KMS-11 (cell line): ENCODE data around the gene NCAM2.

Experiments used
- H2AFZ ChIP-seq: fragments of 200-600 bp; sonication (generic); 2 replicates; pipeline ENCODE4 v1.6.1; 2016; ENCODE audit warnings: antibody characterized with exemption, mixed run types, low read depth
- H3K27ac ChIP-seq: fragments of 200-600 bp; sonication (generic); 2 replicates; pipeline ENCODE4 v1.6.1; 2016; ENCODE audit warnings: mild to moderate bottlenecking, mixed run types
- H3K27me3 ChIP-seq: fragments of 200-600 bp; sonication (generic); 2 replicates; pipeline ENCODE4 v1.6.1; 2017; ENCODE audit warnings: mild to moderate bottlenecking, low read depth, mixed run types, moderate library complexity; ENCODE audit not compliant: insufficient read depth
- H3K36me3 ChIP-seq: fragments of 200-600 bp; sonication (generic); 2 replicates; pipeline ENCODE4 v1.6.1; 2017; ENCODE audit warnings: mild to moderate bottlenecking, mixed run types; ENCODE audit not compliant: insufficient read depth
- H3K4me1 ChIP-seq: fragments of 200-600 bp; sonication (generic); 2 replicates; pipeline ENCODE4 v1.6.1; 2016; ENCODE audit warnings: mild to moderate bottlenecking, low read depth, mixed run types; ENCODE audit not compliant: poor library complexity, severe bottlenecking
- H3K4me2 ChIP-seq: fragments of 200-600 bp; sonication (generic); 2 replicates; pipeline ENCODE4 v1.7.0; 2016; ENCODE audit warnings: mild to moderate bottlenecking, mixed run types
- H3K4me3 ChIP-seq: fragments of 200-600 bp; sonication (generic); IDR thresholded peaks from 2 replicates; pipeline ENCODE4 v1.6.1; 2017; ENCODE audit warnings: low read depth, low read length, mixed read lengths; ENCODE audit not compliant: insufficient read depth
- H3K79me2 ChIP-seq: fragments of 200-600 bp; sonication (generic); 2 replicates; pipeline ENCODE4 v1.6.1; 2016; ENCODE audit warnings: low read depth, mixed run types; ENCODE audit not compliant: insufficient read depth
- H3K9ac ChIP-seq: fragments of 200-600 bp; sonication (generic); 2 replicates; pipeline ENCODE4 v1.6.1; 2016; ENCODE audit warnings: mild to moderate bottlenecking, mixed run types
- H4K20me1 ChIP-seq: fragments of 200-600 bp; sonication (generic); 2 replicates; pipeline ENCODE4 v1.6.1; 2016; ENCODE audit warnings: mild to moderate bottlenecking, mixed run types; ENCODE audit not compliant: insufficient read depth
- TF ChIP-seq, protein P1 (sequence below): fragments of 200-600 bp; sonication (generic); conservative IDR thresholded peaks from 2 replicates; pipeline ENCODE4 v1.6.1; 2017; ENCODE audit warnings: low read depth, mild to moderate bottlenecking, antibody characterized with exemption, low read length, moderate library complexity, mixed read lengths

The NCAM2 gene

GRCh38 chr21:20997311-20997635, 936 bp upstream of the NCAM2 start:
- no peak overlapping the region for H3K27ac ChIP-seq
- H3K36me3 ChIP-seq: no peaks in the 10 kb centered on the region
- no peaks in the 10 kb centered on the region for H4K20me1 ChIP-seq
- H3K9ac ChIP-seq: no peak overlapping the region
- no peak overlapping the region for H3K4me3 ChIP-seq
- H3K4me1 ChIP-seq: peaks cover 6% of the 10 kb centered on the region
- no peak overlapping the region for H2AFZ ChIP-seq
- TF ChIP-seq, protein P1, sequence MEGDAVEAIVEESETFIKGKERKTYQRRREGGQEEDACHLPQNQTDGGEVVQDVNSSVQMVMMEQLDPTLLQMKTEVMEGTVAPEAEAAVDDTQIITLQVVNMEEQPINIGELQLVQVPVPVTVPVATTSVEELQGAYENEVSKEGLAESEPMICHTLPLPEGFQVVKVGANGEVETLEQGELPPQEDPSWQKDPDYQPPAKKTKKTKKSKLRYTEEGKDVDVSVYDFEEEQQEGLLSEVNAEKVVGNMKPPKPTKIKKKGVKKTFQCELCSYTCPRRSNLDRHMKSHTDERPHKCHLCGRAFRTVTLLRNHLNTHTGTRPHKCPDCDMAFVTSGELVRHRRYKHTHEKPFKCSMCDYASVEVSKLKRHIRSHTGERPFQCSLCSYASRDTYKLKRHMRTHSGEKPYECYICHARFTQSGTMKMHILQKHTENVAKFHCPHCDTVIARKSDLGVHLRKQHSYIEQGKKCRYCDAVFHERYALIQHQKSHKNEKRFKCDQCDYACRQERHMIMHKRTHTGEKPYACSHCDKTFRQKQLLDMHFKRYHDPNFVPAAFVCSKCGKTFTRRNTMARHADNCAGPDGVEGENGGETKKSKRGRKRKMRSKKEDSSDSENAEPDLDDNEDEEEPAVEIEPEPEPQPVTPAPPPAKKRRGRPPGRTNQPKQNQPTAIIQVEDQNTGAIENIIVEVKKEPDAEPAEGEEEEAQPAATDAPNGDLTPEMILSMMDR: no peak
- no peaks in the 10 kb centered on the region for H3K27me3 ChIP-seq
- no peaks in the 10 kb centered on the region for H3K79me2 ChIP-seq
- no peak overlapping the region for H3K4me2 ChIP-seq

DNA sequence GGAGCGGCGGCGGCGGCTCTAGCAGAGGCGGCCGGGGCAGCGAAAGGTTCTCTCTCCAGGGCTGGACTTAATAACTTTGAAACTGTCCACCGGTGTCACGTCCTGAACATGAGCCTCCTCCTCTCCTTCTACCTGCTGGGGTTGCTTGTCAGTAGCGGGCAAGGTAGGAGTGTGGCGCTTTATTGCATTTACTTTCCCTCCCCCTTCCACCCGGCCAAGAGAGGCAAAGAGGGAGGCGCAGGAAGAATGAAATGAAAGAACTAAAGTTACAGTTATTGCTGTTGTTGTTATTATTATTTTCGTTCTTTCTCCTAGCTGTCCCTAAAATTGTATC, 214 bp downstream of the NCAM2 start:
- Histone ChIP-seq H3K4me2 (peak overlapping the region; percentile 81), H3K9ac (peak overlapping the region; percentile 20; the same call in 1 of the 2 replicates), H3K36me3 (no peaks in the 10 kb centered on the region), H4K20me1 (no peaks in the 10 kb centered on the region), H3K79me2 (no peaks in the 10 kb centered on the region), H3K4me3 (no peak overlapping the region), H3K27me3 (no peaks in the 10 kb centered on the region), H3K27ac (no peak overlapping the region), H2AFZ (peak overlapping the region; percentile 96), H3K4me1 (peaks cover 6% of the 10 kb centered on the region)
- TF ChIP-seq, protein P1: no peak

DNA sequence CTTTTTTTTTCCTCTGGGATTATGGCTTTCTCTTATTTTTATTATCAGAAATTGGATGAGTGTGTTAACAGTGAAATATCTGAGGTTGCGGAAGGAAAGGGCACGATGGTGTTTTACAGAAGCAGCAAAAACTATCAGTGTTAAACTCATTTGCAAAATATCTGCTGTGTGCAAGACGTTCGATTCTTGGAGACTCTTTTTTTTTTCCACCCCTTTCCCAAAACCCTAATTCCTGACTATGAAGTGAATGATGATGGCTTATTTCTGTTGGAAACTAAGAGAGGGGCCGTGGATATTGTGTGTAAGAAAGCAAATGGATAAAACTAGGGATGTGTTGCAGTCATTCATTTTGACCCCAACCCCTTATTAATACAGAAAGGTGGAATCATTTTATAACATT, 677 bp downstream of the NCAM2 start:
- no peaks in the 10 kb centered on the region for H3K27me3 ChIP-seq
- peak overlapping the region; percentile 96 for H2AFZ ChIP-seq
- TF ChIP-seq, protein P1: no peak
- peak overlapping the region; percentile 81 for H3K4me2 ChIP-seq
- H3K27ac ChIP-seq: no peak overlapping the region
- H3K79me2 ChIP-seq: no peaks in the 10 kb centered on the region
- no peak overlapping the region for H3K4me3 ChIP-seq
- H3K36me3 ChIP-seq: no peaks in the 10 kb centered on the region
- peak overlapping the region; percentile 20; the same call in 1 of the 2 replicates for H3K9ac ChIP-seq
- H3K4me1 ChIP-seq: peaks cover 6% of the 10 kb centered on the region
- no peaks in the 10 kb centered on the region for H4K20me1 ChIP-seq

DNA sequence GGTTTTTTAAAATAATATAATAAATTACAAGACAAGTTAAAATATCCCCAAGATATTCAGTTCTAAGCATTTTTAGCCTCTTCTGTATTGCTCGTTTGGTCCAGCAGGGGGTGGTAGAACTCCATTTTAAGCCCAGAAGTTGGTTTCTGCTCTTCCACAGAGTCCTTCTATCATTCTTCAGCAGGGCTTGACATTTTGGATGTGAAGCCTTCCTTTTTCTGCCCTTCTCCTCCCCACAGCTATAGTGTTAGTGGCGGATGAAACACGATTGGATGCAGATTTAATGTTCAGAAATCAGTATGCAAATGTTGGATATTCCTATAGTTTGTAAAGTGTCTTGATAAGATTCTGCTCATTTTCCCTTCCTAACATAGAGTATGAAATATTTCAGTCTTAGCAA, 1.4 kb downstream of the NCAM2 start:
- Histone ChIP-seq H3K36me3 (no peaks in the 10 kb centered on the region), H3K27me3 (no peaks in the 10 kb centered on the region), H3K27ac (no peak overlapping the region), H4K20me1 (no peaks in the 10 kb centered on the region), H3K4me2 (no peak overlapping the region), H3K9ac (no peak overlapping the region), H3K4me3 (no peak overlapping the region), H3K79me2 (no peaks in the 10 kb centered on the region), H3K4me1 (peaks cover 6% of the 10 kb centered on the region), H2AFZ (no peak overlapping the region)
- TF ChIP-seq, protein P1: peak; percentile 92
